ENCODE measurements around the gene NLN. TPM values are rescaled to one million over a fixed set of nuclear protein-coding genes. Genes with fewer than 3 reads are reported as not detected.

The NLN gene
- total and polyA plus RNA-seq, 2 donors = 2.5 to 7.5 TPM

- Histone ChIP-seq H3K4me1 (ENCODE audit: control insufficient read depth in 2 of 2, insufficient read depth in 2 of 2, low read length in 2 of 2) (peaks cover 0 to 4% of the 10 kb centered on the region in 2 donors), H3K9me3 (ENCODE audit: control insufficient read depth in 2 of 2, insufficient read depth in 1 of 2, low read length in 1 of 2) (no peaks in the 10 kb centered on the region), H3K27ac (ENCODE audit: low read depth in 1 of 2, low read length in 1 of 2) (no peak overlapping the region), H3K27me3 (ENCODE audit: control insufficient read depth in 2 of 2, insufficient read depth in 1 of 2, low read length in 1 of 2) (no peaks in the 10 kb centered on the region), H3K4me3 (ENCODE audit: low read length in 2 of 2) (no peak overlapping the region), H3K36me3 (ENCODE audit: control insufficient read depth in 2 of 2, insufficient read depth in 2 of 2, low read length in 1 of 2) (no peaks in the 10 kb centered on the region)
- WGBS = 95% methylated on average over 4 of the region's 4 CpGs
- DNase-seq (ENCODE audit: low read depth in 6 of 9, low spot score in 9 of 9) = no peak
Measured at GRCh38 chr5:65823845-65824445, 101.9 kb downstream of the NLN start.

GRCh38 chr5:65825408-65826328 is 103.7 kb downstream of the NLN start:
- H3K36me3 ChIP-seq (ENCODE audit: control insufficient read depth in 2 of 2, insufficient read depth in 2 of 2, low read length in 1 of 2) = no peaks in the 10 kb centered on the region
- DNase-seq (ENCODE audit: low read depth in 6 of 9, low spot score in 9 of 9) = peak in 1 of 9 donors; percentile 47
- peaks cover 0 to 4% of the 10 kb centered on the region in 2 donors for H3K4me1 ChIP-seq (ENCODE audit: control insufficient read depth in 2 of 2, insufficient read depth in 2 of 2, low read length in 2 of 2)
- no peaks in the 10 kb centered on the region for H3K27me3 ChIP-seq (ENCODE audit: control insufficient read depth in 2 of 2, insufficient read depth in 1 of 2, low read length in 1 of 2)
- WGBS = 60% methylated on average over 5 of the region's 5 CpGs
- H3K4me3 ChIP-seq (ENCODE audit: low read length in 2 of 2) = no peak overlapping the region
- no peaks in the 10 kb centered on the region for H3K9me3 ChIP-seq (ENCODE audit: control insufficient read depth in 2 of 2, insufficient read depth in 1 of 2, low read length in 1 of 2)
- H3K27ac ChIP-seq (ENCODE audit: low read depth in 1 of 2, low read length in 1 of 2) = no peak overlapping the region

DNA sequence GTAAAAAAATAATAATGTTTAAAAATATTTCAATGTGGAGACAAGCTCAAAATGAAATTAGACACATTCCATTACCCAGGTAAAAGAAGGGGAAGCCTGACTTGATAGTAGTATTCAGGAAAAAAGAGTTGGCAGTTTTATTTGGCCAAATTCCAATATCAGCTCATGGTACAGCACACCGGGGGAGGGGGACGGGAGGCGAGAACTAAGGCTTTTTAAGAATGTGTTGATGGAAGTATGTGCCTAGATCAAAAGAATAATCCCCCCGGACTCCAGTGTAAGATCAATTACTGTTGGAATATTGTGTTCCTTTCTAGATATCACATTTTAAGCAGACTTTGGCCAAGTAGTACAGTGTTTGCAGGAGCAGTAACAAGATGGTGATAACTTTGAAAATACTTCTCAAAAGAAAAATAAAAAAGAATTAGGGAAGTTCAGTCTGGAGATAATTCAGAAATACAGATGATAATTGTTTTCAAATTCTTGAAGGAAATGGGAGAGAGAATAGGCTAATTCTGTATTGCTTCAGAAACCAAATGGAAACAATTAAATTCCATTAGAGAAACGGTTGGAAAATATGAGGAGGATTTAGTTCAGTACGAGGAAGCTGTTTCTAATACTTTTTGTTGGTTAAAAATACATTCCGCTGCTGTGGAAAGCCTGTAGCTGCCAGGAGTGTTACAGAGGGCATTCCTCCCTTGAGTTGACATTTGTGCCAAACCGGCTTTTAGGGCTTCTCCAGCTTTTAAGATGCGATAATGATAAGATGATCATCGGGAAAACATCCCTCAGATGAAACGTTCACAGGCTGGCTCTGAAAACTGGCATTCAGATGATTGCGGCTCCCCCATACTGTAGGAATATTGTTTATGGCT is 106.3 kb downstream of the NLN start:
- H3K4me1 ChIP-seq (ENCODE audit: control insufficient read depth in 2 of 2, insufficient read depth in 2 of 2, low read length in 2 of 2) = peaks cover 0 to 4% of the 10 kb centered on the region in 2 donors
- H3K27ac ChIP-seq (ENCODE audit: low read depth in 1 of 2, low read length in 1 of 2) = no peak overlapping the region
- no peak for DNase-seq (ENCODE audit: low read depth in 6 of 9, low spot score in 9 of 9)
- H3K36me3 ChIP-seq (ENCODE audit: control insufficient read depth in 2 of 2, insufficient read depth in 2 of 2, low read length in 1 of 2) = no peaks in the 10 kb centered on the region
- WGBS = 91% methylated on average over 12 of the region's 12 CpGs
- no peak overlapping the region for H3K4me3 ChIP-seq (ENCODE audit: low read length in 2 of 2)
- no peaks in the 10 kb centered on the region for H3K27me3 ChIP-seq (ENCODE audit: control insufficient read depth in 2 of 2, insufficient read depth in 1 of 2, low read length in 1 of 2)
- no peaks in the 10 kb centered on the region for H3K9me3 ChIP-seq (ENCODE audit: control insufficient read depth in 2 of 2, insufficient read depth in 1 of 2, low read length in 1 of 2)

GRCh38 chr5:65830856-65831255 is 108.9 kb downstream of the NLN start:
- peaks cover 0 to 3% of the 10 kb centered on the region in 2 donors for H3K4me1 ChIP-seq (ENCODE audit: control insufficient read depth in 2 of 2, insufficient read depth in 2 of 2, low read length in 2 of 2)
- no peak overlapping the region for H3K27ac ChIP-seq (ENCODE audit: low read depth in 1 of 2, low read length in 1 of 2)
- over 99% methylated on average over 2 of the region's 2 CpGs for WGBS
- no peak overlapping the region for H3K4me3 ChIP-seq (ENCODE audit: low read length in 2 of 2)
- DNase-seq (ENCODE audit: low read depth in 6 of 9, low spot score in 9 of 9) = no peak
- no peaks in the 10 kb centered on the region for H3K36me3 ChIP-seq (ENCODE audit: control insufficient read depth in 2 of 2, insufficient read depth in 2 of 2, low read length in 1 of 2)
- H3K27me3 ChIP-seq (ENCODE audit: control insufficient read depth in 2 of 2, insufficient read depth in 1 of 2, low read length in 1 of 2) = no peaks in the 10 kb centered on the region
- H3K9me3 ChIP-seq (ENCODE audit: control insufficient read depth in 2 of 2, insufficient read depth in 1 of 2, low read length in 1 of 2) = no peaks in the 10 kb centered on the region

- no peak overlapping the region for H3K4me3 ChIP-seq (ENCODE audit: low read length in 2 of 2)
- no peaks in the 10 kb centered on the region for H3K36me3 ChIP-seq (ENCODE audit: control insufficient read depth in 2 of 2, insufficient read depth in 2 of 2, low read length in 1 of 2)
- no peak for DNase-seq (ENCODE audit: low read depth in 6 of 9, low spot score in 9 of 9)
- H3K4me1 ChIP-seq (ENCODE audit: control insufficient read depth in 2 of 2, insufficient read depth in 2 of 2, low read length in 2 of 2) = no peaks in the 10 kb centered on the region
- H3K27ac ChIP-seq (ENCODE audit: low read depth in 1 of 2, low read length in 1 of 2) = no peak overlapping the region
- H3K9me3 ChIP-seq (ENCODE audit: control insufficient read depth in 2 of 2, insufficient read depth in 1 of 2, low read length in 1 of 2) = no peaks in the 10 kb centered on the region
- no peaks in the 10 kb centered on the region for H3K27me3 ChIP-seq (ENCODE audit: control insufficient read depth in 2 of 2, insufficient read depth in 1 of 2, low read length in 1 of 2)
- WGBS = 50% methylated on average over 1 of the region's 1 CpG
Measured at GRCh38 chr5:65831276-65831675, 109.3 kb downstream of the NLN start.

DNA sequence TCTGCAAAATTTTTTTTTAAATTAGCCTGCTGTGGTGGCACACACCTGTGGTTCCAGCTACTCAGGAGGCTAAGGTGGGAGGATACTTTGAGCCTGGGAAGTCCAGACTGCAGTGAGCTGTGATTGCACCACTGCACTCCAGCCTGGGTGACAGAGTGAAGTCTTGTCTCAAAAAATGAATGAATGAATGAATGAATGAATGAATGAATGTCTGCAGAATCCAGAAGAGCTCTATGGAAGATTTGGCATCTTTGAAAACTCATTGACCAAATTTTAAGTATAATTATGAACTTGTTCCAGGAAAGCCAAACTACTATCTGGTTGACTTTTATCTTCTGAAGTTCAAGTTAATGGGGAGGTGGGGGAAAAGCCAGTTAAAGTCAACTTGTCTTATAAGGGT is 110.1 kb downstream of the NLN start:
- Histone ChIP-seq H3K9me3 (ENCODE audit: control insufficient read depth in 2 of 2, insufficient read depth in 1 of 2, low read length in 1 of 2) (no peaks in the 10 kb centered on the region), H3K36me3 (ENCODE audit: control insufficient read depth in 2 of 2, insufficient read depth in 2 of 2, low read length in 1 of 2) (no peaks in the 10 kb centered on the region), H3K27me3 (ENCODE audit: control insufficient read depth in 2 of 2, insufficient read depth in 1 of 2, low read length in 1 of 2) (no peaks in the 10 kb centered on the region), H3K4me3 (ENCODE audit: low read length in 2 of 2) (no peak overlapping the region), H3K4me1 (ENCODE audit: control insufficient read depth in 2 of 2, insufficient read depth in 2 of 2, low read length in 2 of 2) (no peaks in the 10 kb centered on the region), H3K27ac (ENCODE audit: low read depth in 1 of 2, low read length in 1 of 2) (no peak overlapping the region)
- no peak for DNase-seq (ENCODE audit: low read depth in 6 of 9, low spot score in 9 of 9)

GRCh38 chr5:65832603-65833228 is 110.7 kb downstream of the NLN start:
- DNase-seq (ENCODE audit: low read depth in 6 of 9, low spot score in 9 of 9) = no peak
- no peaks in the 10 kb centered on the region for H3K9me3 ChIP-seq (ENCODE audit: control insufficient read depth in 2 of 2, insufficient read depth in 1 of 2, low read length in 1 of 2)
- WGBS = 94% methylated on average over 2 of the region's 2 CpGs

DNA sequence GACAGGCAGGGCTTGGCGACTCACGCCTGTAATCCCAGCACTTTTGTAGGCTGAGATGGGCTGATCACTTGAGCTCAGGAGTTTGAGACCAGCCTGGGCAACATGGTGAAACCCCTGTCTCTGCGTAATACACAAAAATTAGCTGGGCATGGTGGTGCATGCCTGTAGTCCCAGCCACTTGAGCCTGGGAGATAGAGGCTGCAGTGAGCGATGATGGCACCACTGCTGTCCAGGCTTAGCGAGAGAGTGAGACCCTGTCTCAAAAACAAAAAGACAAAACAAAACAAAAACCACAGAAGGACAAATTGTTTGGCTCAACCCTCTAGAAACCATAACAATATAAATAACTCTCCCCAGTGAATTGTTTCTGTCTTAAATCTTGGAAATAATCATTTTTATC is 111.8 kb downstream of the NLN start:
- Histone ChIP-seq H3K36me3 (ENCODE audit: control insufficient read depth in 2 of 2, insufficient read depth in 2 of 2, low read length in 1 of 2) (no peaks in the 10 kb centered on the region), H3K4me3 (ENCODE audit: low read length in 2 of 2) (no peak overlapping the region), H3K4me1 (ENCODE audit: control insufficient read depth in 2 of 2, insufficient read depth in 2 of 2, low read length in 2 of 2) (no peaks in the 10 kb centered on the region), H3K27me3 (ENCODE audit: control insufficient read depth in 2 of 2, insufficient read depth in 1 of 2, low read length in 1 of 2) (no peaks in the 10 kb centered on the region), H3K27ac (ENCODE audit: low read depth in 1 of 2, low read length in 1 of 2) (no peak overlapping the region), H3K9me3 (ENCODE audit: control insufficient read depth in 2 of 2, insufficient read depth in 1 of 2, low read length in 1 of 2) (no peaks in the 10 kb centered on the region)
- WGBS = 98% methylated on average over 5 of the region's 5 CpGs
- no peak for DNase-seq (ENCODE audit: low read depth in 6 of 9, low spot score in 9 of 9)

More at GRCh38 chr5:65832603-65833228, 110.7 kb downstream of the NLN start:
- Histone ChIP-seq H3K4me1 (ENCODE audit: control insufficient read depth in 2 of 2, insufficient read depth in 2 of 2, low read length in 2 of 2) (no peaks in the 10 kb centered on the region), H3K27ac (ENCODE audit: low read depth in 1 of 2, low read length in 1 of 2) (no peak overlapping the region), H3K4me3 (ENCODE audit: low read length in 2 of 2) (no peak overlapping the region), H3K36me3 (ENCODE audit: control insufficient read depth in 2 of 2, insufficient read depth in 2 of 2, low read length in 1 of 2) (no peaks in the 10 kb centered on the region), H3K27me3 (ENCODE audit: control insufficient read depth in 2 of 2, insufficient read depth in 1 of 2, low read length in 1 of 2) (no peaks in the 10 kb centered on the region)

Measured in thymus (tissue), 11 donors.